ENCODE data around the gene RLBP1.

Gene RLBP1

DNA sequence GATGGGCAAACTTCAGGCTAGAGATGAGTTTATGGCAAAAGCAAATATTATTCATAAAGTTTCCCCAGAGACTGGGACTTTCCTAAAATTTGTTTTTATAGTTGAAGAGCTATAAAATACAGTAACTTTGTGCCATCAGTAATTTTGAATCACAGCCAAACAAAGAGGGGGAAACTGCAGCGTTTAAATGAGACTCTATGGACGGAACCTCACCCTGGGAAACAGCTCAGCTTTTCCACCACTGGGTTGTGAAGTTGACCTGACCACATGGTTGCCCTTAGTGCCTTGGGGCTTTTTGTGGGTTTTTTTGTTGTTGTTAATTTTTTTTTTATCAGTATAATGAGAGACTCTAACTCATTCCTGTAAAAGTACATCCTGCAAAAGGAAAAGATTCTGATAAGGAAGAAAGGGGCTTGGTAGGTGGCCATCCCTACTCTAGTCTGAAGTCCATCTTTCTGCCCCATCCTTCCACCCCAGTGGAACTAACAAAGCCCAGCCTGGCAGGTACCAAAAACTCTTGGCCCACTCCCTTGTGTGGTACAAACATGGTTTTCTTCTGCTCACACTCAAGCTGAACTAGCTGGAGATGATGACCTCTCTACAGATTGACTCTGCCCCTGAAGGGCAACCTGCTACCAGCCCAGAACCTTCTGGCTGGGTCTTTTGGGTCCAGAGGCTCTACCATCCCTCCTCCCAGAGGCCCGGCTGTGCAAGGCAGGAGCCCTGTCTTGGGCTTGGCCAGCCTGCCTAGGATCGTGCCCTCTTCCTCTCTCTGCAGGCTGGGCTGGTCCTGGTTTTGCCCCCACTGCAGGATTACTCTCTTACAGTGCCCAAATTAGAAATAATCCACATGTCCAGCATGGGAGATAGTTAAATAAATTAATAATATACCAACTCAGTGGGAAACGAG is 41.2 kb downstream of the RLBP1 start:
- in situ Hi-C loops (cut with MboI; ENCODE audit: low sequenced_read_pairs): loop anchor here (25.0 kb wide), 1 partner anchor 118 kb away; no protein-coding TSS in a partner anchor

- in situ Hi-C loops (cut with MboI; ENCODE audit: low sequenced_read_pairs): loop anchor here (25.0 kb wide), 1 partner anchor 116 kb away; no protein-coding TSS in a partner anchor
Observed at GRCh38 chr15:89178307-89178977, 42.9 kb downstream of the RLBP1 start.

DNA sequence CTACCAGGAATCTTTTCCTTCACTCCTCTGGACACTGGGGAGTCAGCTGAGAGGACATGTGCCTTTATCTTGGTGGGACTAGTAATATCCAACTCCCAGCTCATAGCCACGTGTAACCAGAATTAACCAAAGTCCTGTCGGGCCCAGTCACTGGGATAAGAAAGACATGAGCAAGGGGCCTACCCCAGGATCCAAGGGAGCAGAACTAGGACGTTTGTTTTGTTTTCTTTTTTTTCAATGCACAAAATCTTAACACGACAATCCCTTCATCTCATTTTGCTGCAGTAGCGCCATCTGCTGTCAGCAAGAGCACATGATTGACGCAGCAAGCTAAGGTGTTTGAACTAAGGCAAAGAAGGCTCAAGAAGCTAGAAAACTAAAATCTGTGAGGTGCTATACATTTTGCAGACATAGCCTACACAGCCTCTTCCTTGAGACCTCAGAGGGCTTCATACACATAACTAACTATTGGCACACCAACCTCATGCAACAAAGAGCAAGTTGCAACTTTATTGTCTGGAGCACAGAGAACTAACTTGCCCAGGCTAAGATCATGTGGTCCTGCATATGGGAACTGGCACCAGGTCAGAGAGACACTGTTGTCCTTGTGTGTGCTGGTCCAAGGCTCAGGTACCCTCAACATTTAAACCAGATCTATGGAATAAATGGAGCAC is 43.6 kb downstream of the RLBP1 start:
- in situ Hi-C loops (cut with MboI; ENCODE audit: low sequenced_read_pairs): loop anchor here (25.0 kb wide), 1 partner anchor 115 kb away; no protein-coding TSS in a partner anchor

DNA sequence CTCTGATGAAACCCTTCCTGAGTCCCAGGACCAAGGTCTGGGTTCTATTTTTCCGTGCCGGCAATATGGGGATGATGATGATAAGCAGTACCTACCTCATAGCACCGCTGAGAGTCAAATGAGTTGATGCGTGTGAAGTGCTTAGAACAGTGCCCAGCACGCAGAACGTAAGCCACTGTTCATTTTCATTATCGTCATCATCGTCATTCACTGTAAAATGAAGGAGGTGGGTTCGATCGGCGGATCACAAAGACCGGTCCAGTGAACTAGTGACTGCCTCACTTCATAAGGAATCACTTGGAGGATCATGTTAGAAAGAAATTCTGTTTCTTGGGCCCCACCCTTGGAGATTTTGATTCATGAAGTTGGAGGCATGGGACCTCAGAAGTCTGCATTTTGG is 44.3 kb downstream of the RLBP1 start:
- in situ Hi-C loops (cut with MboI; ENCODE audit: low sequenced_read_pairs): loop anchor here (25.0 kb wide), 1 partner anchor 115 kb away; no protein-coding TSS in a partner anchor

- in situ Hi-C loops (cut with MboI; ENCODE audit: low sequenced_read_pairs): loop anchor here (25.0 kb wide), 1 partner anchor 113 kb away; no protein-coding TSS in a partner anchor
Observed at GRCh38 chr15:89175617-89176191, 45.7 kb downstream of the RLBP1 start.

- in situ Hi-C loops (cut with MboI; ENCODE audit: low sequenced_read_pairs): no loop called here
Observed at GRCh38 chr15:89174476-89174875, 46.9 kb downstream of the RLBP1 start.

- in situ Hi-C loops (cut with MboI; ENCODE audit: low sequenced_read_pairs): no loop called here
Observed at GRCh38 chr15:89172921-89173320, 48.5 kb downstream of the RLBP1 start.

DNA sequence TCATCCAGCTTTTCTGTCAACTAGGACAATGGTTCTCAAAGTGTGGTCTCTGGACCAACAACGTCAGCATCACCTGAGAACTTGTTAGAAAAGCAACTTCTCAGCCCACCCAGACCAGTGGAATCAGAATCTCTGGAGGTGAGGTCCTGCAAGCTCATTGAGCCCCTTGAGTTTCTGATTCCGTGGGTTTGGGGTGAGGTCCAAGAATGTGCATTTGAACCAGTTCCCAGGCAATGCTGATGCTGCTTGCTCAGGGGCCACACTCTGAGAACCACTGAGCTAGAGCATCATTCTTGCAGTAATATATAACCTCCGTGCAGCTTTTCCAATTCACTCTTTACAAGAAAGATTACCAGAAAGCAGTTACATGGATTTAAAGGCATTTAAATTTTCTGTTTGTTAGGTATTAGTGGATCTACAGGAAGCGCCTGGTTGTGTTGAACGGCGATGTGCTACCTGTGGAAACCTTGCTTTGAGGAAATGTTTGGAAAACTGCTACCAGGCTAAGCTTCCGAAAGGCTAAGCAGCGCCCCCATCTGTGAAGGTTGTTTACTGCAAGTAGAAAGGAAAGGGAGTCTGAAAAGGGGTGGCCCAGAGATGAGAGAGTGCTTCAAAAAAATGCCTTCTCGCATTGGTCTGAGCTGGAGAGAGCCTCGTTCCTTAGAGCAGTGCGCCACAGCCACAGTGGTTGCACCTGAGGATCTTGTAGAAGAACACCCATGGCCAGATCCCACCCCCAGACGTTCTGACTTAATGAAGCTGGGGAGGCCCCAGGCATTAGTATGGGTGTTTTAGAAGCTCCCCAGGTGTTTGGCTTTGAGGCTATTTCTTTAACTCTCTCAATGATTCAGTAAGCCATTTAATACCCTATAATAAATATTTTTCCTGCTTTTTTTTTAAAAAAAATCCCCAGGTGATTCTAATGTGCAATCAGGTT is 50.0 kb downstream of the RLBP1 start:
- in situ Hi-C loops (cut with MboI; ENCODE audit: low sequenced_read_pairs): no loop called here

DNA sequence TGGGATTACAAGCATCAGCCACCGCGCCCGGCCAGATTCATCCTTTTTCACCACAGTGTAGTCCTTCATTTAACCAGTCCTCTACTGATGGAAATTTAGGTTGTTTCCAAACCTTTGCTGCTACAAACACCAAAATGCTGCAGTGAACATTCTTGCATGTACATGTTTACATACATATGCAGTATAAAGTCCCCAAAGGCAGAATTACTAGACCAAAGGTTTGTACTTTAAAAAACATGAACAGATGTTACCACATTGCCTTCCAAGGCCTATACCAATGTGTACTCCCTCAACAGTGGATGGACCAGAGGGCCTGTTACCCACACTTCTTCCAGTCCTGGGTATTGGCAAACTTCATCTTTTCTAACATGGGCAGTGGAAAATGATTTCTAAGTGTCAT is 51.0 kb downstream of the RLBP1 start:
- in situ Hi-C loops (cut with MboI; ENCODE audit: low sequenced_read_pairs): no loop called here

- in situ Hi-C loops (cut with MboI; ENCODE audit: low sequenced_read_pairs): no loop called here
Observed at GRCh38 chr15:89168316-89168833, 53.0 kb downstream of the RLBP1 start.

- in situ Hi-C loops (cut with MboI; ENCODE audit: low sequenced_read_pairs): no loop called here
Observed at GRCh38 chr15:89167267-89168176, 53.9 kb downstream of the RLBP1 start.

- in situ Hi-C loops (cut with MboI; ENCODE audit: low sequenced_read_pairs): no loop called here
Observed at GRCh38 chr15:89165677-89166076, 55.7 kb downstream of the RLBP1 start.

GRCh38 chr15:89164712-89165211 is 56.6 kb downstream of the RLBP1 start:
- in situ Hi-C loops (cut with MboI; ENCODE audit: low sequenced_read_pairs): no loop called here

GRCh38 chr15:89163271-89164055 is 57.9 kb downstream of the RLBP1 start:
- in situ Hi-C loops (cut with MboI; ENCODE audit: low sequenced_read_pairs): no loop called here

DNA sequence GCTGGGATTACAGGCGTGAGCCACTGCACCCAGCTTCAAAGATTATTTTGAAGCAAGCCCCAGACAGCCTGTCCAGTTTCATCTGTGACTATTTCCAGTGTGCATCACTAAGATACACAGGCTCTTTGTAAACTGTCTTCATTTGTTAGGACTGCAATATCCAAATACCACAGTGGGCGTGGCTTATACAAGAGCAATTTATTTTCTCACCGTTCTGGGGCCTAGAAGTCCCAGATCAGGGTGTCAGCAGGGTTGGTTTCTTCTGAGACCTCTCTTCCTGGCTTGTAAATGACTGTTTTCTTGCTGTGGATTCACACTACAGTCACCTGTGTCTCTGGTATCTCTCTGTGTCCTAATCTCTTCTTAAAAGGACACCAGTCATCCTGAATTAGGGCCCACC is 59.7 kb downstream of the RLBP1 start:
- in situ Hi-C loops (cut with MboI; ENCODE audit: low sequenced_read_pairs): no loop called here

Measured in hTERT RPE-1 (cell line).